DMS53 treated with DMSO at 0.1 percent for 48 hours (cell line): ENCODE results near the gene TBX15.
A peak's percentile ranks its signal among the peaks of the same experiment; 100 is the strongest.
"Not testable (repeated sequence)": the region's sequence is repeated elsewhere in the genome, so short reads cannot be mapped to it uniquely, and the experiment has no call there.

Experiments used
- DNase-seq: peaks from one replicate; lab custom pipeline; 2025; ENCODE audit not compliant: unreplicated experiment; lab: John Stamatoyannopoulos, UW

TBX15 gene

GRCh38 chr1:118960567-118961136 lies 27.5 kb downstream of the TBX15 start:
- peak; percentile 57 for DNase-seq

GRCh38 chr1:118960026-118960561 lies 28.0 kb downstream of the TBX15 start:
- peak; percentile 42 for DNase-seq

- DNase-seq = no peak
These were observed 29.1 kb downstream of the TBX15 start for GRCh38 chr1:118958937-118959631.

- no peak for DNase-seq
These were observed 30.0 kb downstream of the TBX15 start for GRCh38 chr1:118958140-118958539.

- DNase-seq = not testable (repeated sequence)
These were observed 30.6 kb downstream of the TBX15 start for GRCh38 chr1:118957579-118957978.

- DNase-seq = no peak
These were observed 33.7 kb downstream of the TBX15 start for GRCh38 chr1:118954301-118954905.

- no peak for DNase-seq
These were observed 36.7 kb downstream of the TBX15 start for GRCh38 chr1:118951270-118951936.

GRCh38 chr1:118949315-118949714 lies 38.8 kb downstream of the TBX15 start:
- DNase-seq = no peak

- DNase-seq = no peak
These were observed 39.3 kb downstream of the TBX15 start for GRCh38 chr1:118948846-118949245.

- no peak for DNase-seq
These were observed 39.8 kb downstream of the TBX15 start for GRCh38 chr1:118948351-118948750.

- DNase-seq = no peak
These were observed 40.4 kb downstream of the TBX15 start for GRCh38 chr1:118947790-118948189.

- DNase-seq = no peak
These were observed 41.0 kb downstream of the TBX15 start for GRCh38 chr1:118947003-118947765.

- DNase-seq = no peak
These were observed 42.7 kb downstream of the TBX15 start for GRCh38 chr1:118945489-118945888.

- no peak for DNase-seq
These were observed 43.6 kb downstream of the TBX15 start for GRCh38 chr1:118944546-118944945.

GRCh38 chr1:118944133-118944532 lies 44.0 kb downstream of the TBX15 start:
- no peak for DNase-seq

GRCh38 chr1:118940957-118941356 lies 47.2 kb downstream of the TBX15 start:
- DNase-seq = no peak

- DNase-seq = no peak
These were observed 50.6 kb downstream of the TBX15 start for GRCh38 chr1:118937413-118938072.

- no peak for DNase-seq
These were observed 53.4 kb downstream of the TBX15 start for GRCh38 chr1:118934706-118935105.

GRCh38 chr1:118933051-118933781 lies 54.9 kb downstream of the TBX15 start:
- no peak for DNase-seq

- DNase-seq = no peak
These were observed 56.3 kb downstream of the TBX15 start for GRCh38 chr1:118931876-118932275.
